H9 (cell line): ENCODE data around the gene SQSTM1. TPM values are rescaled to one million over a fixed set of nuclear protein-coding genes. Genes with fewer than 3 reads are reported as not detected.
A peak's percentile ranks its signal among the peaks of the same experiment; 100 is the strongest.

Experiments
- DNase-seq: peaks from one replicate; pipeline ENCODE4 v3.0.0-alpha.2; 2017
- H2AFZ ChIP-seq: one replicate; pipeline ENCODE4 v1.6.1; 2013; ENCODE audit warnings: mild to moderate bottlenecking, low read length, control low read depth, moderate library complexity
- H2AK5ac ChIP-seq: 2 replicates; pipeline ENCODE4 v1.6.1; 2013; ENCODE audit warnings: low read length, control low read depth, mixed read lengths; ENCODE audit not compliant: insufficient read length
- H2BK120ac ChIP-seq: one replicate; pipeline ENCODE4 v1.6.1; 2013; ENCODE audit warnings: low read depth, mild to moderate bottlenecking, low read length, control low read depth, inconsistent platforms; ENCODE audit not compliant: poor library complexity, severe bottlenecking
- H2BK12ac ChIP-seq: 2 replicates; pipeline ENCODE4 v1.6.1; 2013; ENCODE audit warnings: low read length, control low read depth, mixed read lengths, low read depth; ENCODE audit not compliant: insufficient read length
- H2BK15ac ChIP-seq: 2 replicates; pipeline ENCODE4 v1.6.1; 2013; ENCODE audit warnings: low read depth, low read length, control low read depth
- H2BK20ac ChIP-seq: one replicate; pipeline ENCODE4 v1.6.1; 2013; ENCODE audit warnings: low read depth, mild to moderate bottlenecking, low read length, control low read depth, inconsistent platforms; ENCODE audit not compliant: poor library complexity, severe bottlenecking
- H2BK5ac ChIP-seq: 2 replicates; pipeline ENCODE4 v1.6.1; 2013; ENCODE audit warnings: low read length, control low read depth, mixed read lengths; ENCODE audit not compliant: insufficient read length
- H3K14ac ChIP-seq: 2 replicates; pipeline ENCODE4 v1.6.1; 2013; ENCODE audit warnings: low read length, control low read depth; ENCODE audit not compliant: insufficient read depth
- H3K18ac ChIP-seq: 2 replicates; pipeline ENCODE4 v1.6.1; 2013; ENCODE audit warnings: low read depth, mild to moderate bottlenecking, mixed read lengths, low read length, control low read depth; ENCODE audit not compliant: insufficient read length
- H3K23ac ChIP-seq: 2 replicates; pipeline ENCODE4 v1.6.1; 2013; ENCODE audit warnings: low read length, control low read depth, mixed read lengths, low read depth; ENCODE audit not compliant: insufficient read length
- H3K23me2 ChIP-seq: 2 replicates; pipeline ENCODE4 v1.6.1; 2013; ENCODE audit warnings: low read depth, mild to moderate bottlenecking, mixed read lengths, low read length, control low read depth; ENCODE audit not compliant: insufficient read length, poor library complexity, severe bottlenecking
- H3K27ac ChIP-seq: 2 replicates; pipeline ENCODE4 v1.5.1; 2013; ENCODE audit warnings: low read length, control low read depth, mixed read lengths, low read depth; ENCODE audit not compliant: insufficient read length
- H3K27me3 ChIP-seq: 2 replicates; pipeline ENCODE4 v1.6.1; 2013; ENCODE audit warnings: low read length, control low read depth, inconsistent platforms; ENCODE audit not compliant: insufficient read depth
- H3K4ac ChIP-seq: 2 replicates; pipeline ENCODE4 v1.6.1; 2013; ENCODE audit warnings: low read depth, mild to moderate bottlenecking, control low read depth, inconsistent platforms, low read length, moderate library complexity
- H3K4me1 ChIP-seq: 2 replicates; pipeline ENCODE4 v1.6.1; 2013; ENCODE audit warnings: low read length, control low read depth, inconsistent platforms; ENCODE audit not compliant: insufficient read depth
- H3K4me2 ChIP-seq: 2 replicates; pipeline ENCODE4 v1.6.1; 2013; ENCODE audit warnings: low read length, control low read depth, mixed read lengths; ENCODE audit not compliant: insufficient read length, insufficient read depth
- H3K56ac ChIP-seq: 2 replicates; pipeline ENCODE4 v1.6.1; 2013; ENCODE audit warnings: low read depth, mild to moderate bottlenecking, mixed read lengths, low read length, control low read depth; ENCODE audit not compliant: insufficient read length
- H3K79me1 ChIP-seq: 2 replicates; pipeline ENCODE4 v1.6.1; 2013; ENCODE audit warnings: low read depth, mild to moderate bottlenecking, moderate library complexity, low read length, control low read depth, inconsistent platforms; ENCODE audit not compliant: insufficient read depth, poor library complexity, severe bottlenecking
- H3K79me2 ChIP-seq: 2 replicates; pipeline ENCODE4 v1.6.1; 2013; ENCODE audit warnings: low read length, control low read depth, inconsistent platforms; ENCODE audit not compliant: insufficient read depth
- H3K9ac ChIP-seq: 2 replicates; pipeline ENCODE4 v1.6.1; 2013; ENCODE audit warnings: low read length, control low read depth, mixed read lengths; ENCODE audit not compliant: insufficient read length; ENCODE audit errors: extremely low read depth
- H3K9me3 ChIP-seq: one replicate; pipeline ENCODE4 v1.6.1; 2013; ENCODE audit warnings: low read depth, low read length, inconsistent platforms; ENCODE audit not compliant: control insufficient read depth
- H3T11ph ChIP-seq: one replicate; pipeline ENCODE4 v1.6.1; 2013; ENCODE audit warnings: mild to moderate bottlenecking, low read length, control low read depth, inconsistent platforms
- H4K20me1 ChIP-seq: one replicate; pipeline ENCODE4 v1.6.1; 2013; ENCODE audit not compliant: control insufficient read depth, insufficient read length, insufficient read depth
- H4K5ac ChIP-seq: 2 replicates; pipeline ENCODE4 v1.6.1; 2013; ENCODE audit warnings: low read depth, mild to moderate bottlenecking, mixed read lengths, low read length, control low read depth; ENCODE audit not compliant: insufficient read length
- H4K8ac ChIP-seq: replicated peaks from 2 replicates; pipeline ENCODE4 v1.6.1; 2013; ENCODE audit warnings: low read length, control low read depth, mixed read lengths, low read depth; ENCODE audit not compliant: insufficient read length
- H4K91ac ChIP-seq: 2 replicates; pipeline ENCODE4 v1.6.1; 2013; ENCODE audit warnings: low read depth, mild to moderate bottlenecking, moderate library complexity, mixed read lengths, low read length, control low read depth; ENCODE audit not compliant: insufficient read length
- H3K27ac Mint-ChIP-seq, 3 experiments: 2 replicates in 2 of 3; 3 replicates in 1 of 3; pipeline ENCODE4 v1.8.0; 2020 to 2021; ENCODE audit warnings: mixed read lengths in 3 of 3, mild to moderate bottlenecking in 1 of 3, moderate library complexity in 1 of 3
- H3K27me3 Mint-ChIP-seq: 2 replicates; pipeline ENCODE4 v1.8.0; 2021; ENCODE audit warnings: low read depth, mild to moderate bottlenecking, moderate library complexity, mixed read lengths
- H3K36me3 Mint-ChIP-seq, 3 experiments: 2 replicates in 2 of 3; 3 replicates in 1 of 3; pipeline ENCODE4 v1.8.0; 2020 to 2021; ENCODE audit warnings: low read depth in 3 of 3, mixed read lengths in 3 of 3; ENCODE audit not compliant: insufficient read depth in 1 of 3
- H3K4me1 Mint-ChIP-seq, 2 experiments: 2 replicates each; pipeline ENCODE4 v1.8.0; 2020; ENCODE audit warnings: mixed read lengths in 2 of 2
- H3K4me3 Mint-ChIP-seq, 2 experiments: 2 replicates in 1 of 2; 3 replicates in 1 of 2; pipeline ENCODE4 v1.8.0; 2020 to 2021; ENCODE audit warnings: mild to moderate bottlenecking in 2 of 2, mixed read lengths in 2 of 2, moderate library complexity in 1 of 2
- H3K9me3 Mint-ChIP-seq, 2 experiments: 2 replicates in 1 of 2; 3 replicates in 1 of 2; pipeline ENCODE4 v1.8.0; 2020; ENCODE audit warnings: mild to moderate bottlenecking in 2 of 2, mixed read lengths in 2 of 2, moderate library complexity in 1 of 2
- CTCF ChIP-seq: fragments of 200-600 bp; sonication (generic); conservative IDR thresholded peaks from 3 replicates; pipeline ENCODE4 v1.8.0; 2021; ENCODE audit warnings: antibody characterized with exemption, mild to moderate bottlenecking
- WGBS: extraction: QIAGEN DNeasy Blood & Tissue Kit; methylation state at CpG from one replicate; pipeline ENCODE4 v1.1.7; 2013; ENCODE audit warnings: missing lambda C conversion rate, low lambda C conversion rate, mixed read lengths; ENCODE audit not compliant: insufficient read length; ENCODE audit errors: extremely low coverage; 5-methylcytosine and 5-hydroxymethylcytosine counted together
- total RNA-seq: library from RNA; stranded (reverse); gene quantifications from 2 replicates; pipeline ENCODE4 v1.2.1, GENCODE V29; 2021

SQSTM1 gene
- total RNA-seq, 1 experiment from 2014 or later: 144 TPM

- peak within 1 kb of the TSS; percentile 51 for H3K4me2 ChIP-seq
- Mint-ChIP-seq H3K27me3 (no peaks in the 10 kb centered on the region), H3K36me3 (peaks cover 5 to 13% (median 10%) of the 10 kb centered on the region in 3 experiments; a peak in 6 of 7 replicates), H3K9me3 (no peaks in the 10 kb centered on the region; a peak in 1 of 5 replicates), H3K4me1 (peaks cover 30 to 38% of the 10 kb centered on the region in 2 experiments), H3K4me3 (peak within 1 kb of the TSS; percentile 78 to 87), H3K27ac (no peak within 1 kb of the TSS)
- no CpG with 5 or more reads among the region's 108 CpGs for whole genome bisulfite sequencing
- no peak within 1 kb of the TSS for H3K27ac ChIP-seq
- H3K23me2 ChIP-seq: peaks cover 5% of the 10 kb centered on the region
- no peaks in the 10 kb centered on the region; the same call in 1 of the 2 replicates for H3K79me2 ChIP-seq
- H3T11ph ChIP-seq: no peak within 1 kb of the TSS
- H4K5ac ChIP-seq: no peak within 1 kb of the TSS
- H3K9me3 ChIP-seq: no peaks in the 10 kb centered on the region
- H3K56ac ChIP-seq: no peak within 1 kb of the TSS
- no peak within 1 kb of the TSS for H3K23ac ChIP-seq
- no peaks in the 10 kb centered on the region for H3K27me3 ChIP-seq
- H2BK20ac ChIP-seq: no peak within 1 kb of the TSS
- H2BK5ac ChIP-seq: no peak within 1 kb of the TSS
- peaks cover 5% of the 10 kb centered on the region for H3K79me1 ChIP-seq
- H4K8ac ChIP-seq: no peak within 1 kb of the TSS
- H3K4me1 ChIP-seq: no peaks in the 10 kb centered on the region
- H2BK15ac ChIP-seq: no peak within 1 kb of the TSS
- no peak for TF ChIP-seq CTCF
- peak within 1 kb of the TSS; percentile 84 for H3K14ac ChIP-seq
- no peak within 1 kb of the TSS for H2BK12ac ChIP-seq
- no peak within 1 kb of the TSS for H2BK120ac ChIP-seq
- H3K18ac ChIP-seq: peak within 1 kb of the TSS; percentile 52
- no peaks in the 10 kb centered on the region for H4K20me1 ChIP-seq
- no peak within 1 kb of the TSS for H2AFZ ChIP-seq
- H2AK5ac ChIP-seq: no peak within 1 kb of the TSS
- no peak within 1 kb of the TSS for H4K91ac ChIP-seq
- DNase-seq: peak; percentile 64
- H3K4ac ChIP-seq: no peak within 1 kb of the TSS
- peak within 1 kb of the TSS; percentile 49 for H3K9ac ChIP-seq
Observed at GRCh38 chr5:179806250-179807048, 14.3 kb upstream of the SQSTM1 start, which contains the start of gene MGAT4B. Gene MGAT4B, minus strand, starts transcription at chr5:179806866. Its CDS starts 283 bp downstream, at chr5:179806583.
